ENCODE measurements around the gene PBLD. TPM values are rescaled to one million over a fixed set of nuclear protein-coding genes. Genes with fewer than 3 reads are reported as not detected.

Gene PBLD
- total RNA-seq, 4 donors from 2014 or later = 5.7 to 9.5 (median 8.0) TPM

GRCh38 chr10:68233046-68233445 is 99.7 kb downstream of the PBLD start:
- H3K27ac ChIP-seq = no peak overlapping the region
- ATAC-seq = no peak
- H3K36me3 ChIP-seq = no peaks in the 10 kb centered on the region
- H3K27me3 ChIP-seq = no peaks in the 10 kb centered on the region
- 55 to 67% methylated on average over 3 of the region's 3 CpGs for WGBS, 2 donors (ENCODE audit: low coverage in 1 of 2)
- H3K4me1 ChIP-seq = peaks cover 0 to 15% (median 2%) of the 10 kb centered on the region in 3 donors
- TF ChIP-seq EP300 (IDR thresholded peaks at IDR 0.05) = no peak
- H3K9me3 ChIP-seq = no peaks in the 10 kb centered on the region
- H3K4me3 ChIP-seq = no peak overlapping the region

Other genes starting within 250 kb of the PBLD start
- 1 to 10 TPM in 1 of 4 donors, under 1 TPM in 1, not detected in 2; 0.79 to 1.9 TPM for gene MYPN, start 223.4 kb downstream of the PBLD start, total RNA-seq
- under 1 TPM in 1 of 4 donors, not detected in 3; 0.35 TPM for gene ATOH7, start 100.8 kb downstream of the PBLD start, total RNA-seq
- 10 to 100 TPM; 30.6 to 63.4 (median 56.3) TPM for gene HNRNPH3, start 864 bp downstream of the PBLD start, total RNA-seq
- gene RUFY2, start 74.3 kb upstream of the PBLD start, total RNA-seq = 10 to 100 TPM; 17.9 to 29.0 (median 26.0) TPM
- 1 to 10 TPM in 3 of 4 donors, under 1 TPM in 1; 0.85 to 3.0 (median 2.1) TPM for gene DNA2, start 139.0 kb upstream of the PBLD start, total RNA-seq
- gene SLC25A16, start 194.6 kb upstream of the PBLD start, total RNA-seq = 100 to 1,000 TPM in 1 of 4 donors, 10 to 100 TPM in 3; 14.5 to 161 (median 16.8) TPM
- gene TET1, start 227.4 kb upstream of the PBLD start, total RNA-seq = 10 to 100 TPM in 2 of 4 donors, 1 to 10 TPM in 2; 7.2 to 14.5 (median 9.8) TPM

All from gastroesophageal sphincter (tissue), 4 donors.